GM20000 (cell line): ENCODE data around the gene TAS2R43.
"Not testable (repeated sequence)": the region's sequence is repeated elsewhere in the genome, so short reads cannot be mapped to it uniquely, and the experiment has no call there.

Experiments used
- DNase-seq: peaks from one replicate; pipeline ENCODE4 v3.0.0; 2012; ENCODE audit warnings: low spot score
- CTCF ChIP-seq: IDR thresholded peaks from 2 replicates; pipeline ENCODE4 v1.5.1; 2012; ENCODE audit warnings: mild to moderate bottlenecking, control low read depth; ENCODE audit errors: extremely low read depth, missing control alignments

TAS2R43 gene

GRCh38 chr12:11092128-11092527 is at the start of gene TAS2R43:
Gene TAS2R43 (minus strand): TSS chr12:11092313. CDS start chr12:11092229, 84 bp downstream.
- DNase-seq, result no peak
- no peak for TF ChIP-seq CTCF

GRCh38 chr12:11136075-11136474 is 44.0 kb upstream of the TAS2R43 start:
- no peak for DNase-seq
- TF ChIP-seq CTCF, result no peak

- DNase-seq, result no peak
- no peak for TF ChIP-seq CTCF
These were observed 42.2 kb upstream of the TAS2R43 start, which contains the start of gene TAS2R30 for GRCh38 chr12:11134305-11134704. Gene TAS2R30 (minus strand): TSS chr12:11134644. CDS start chr12:11134244, 400 bp downstream.

GRCh38 chr12:11133816-11134215 is 41.7 kb upstream of the TAS2R43 start:
- DNase-seq, result no peak
- no peak for TF ChIP-seq CTCF

GRCh38 chr12:11133162-11133561 is 41.0 kb upstream of the TAS2R43 start:
- TF ChIP-seq CTCF, result no peak
- DNase-seq, result no peak

GRCh38 chr12:11130999-11131398 is 38.9 kb upstream of the TAS2R43 start:
- no peak for TF ChIP-seq CTCF
- DNase-seq, result no peak

GRCh38 chr12:11130382-11130781 is 38.3 kb upstream of the TAS2R43 start:
- DNase-seq, result no peak
- TF ChIP-seq CTCF, result no peak

- DNase-seq, result not testable (repeated sequence)
These were observed 22.0 kb upstream of the TAS2R43 start for GRCh38 chr12:11114130-11114529.

- DNase-seq, result not testable (repeated sequence)
These were observed 19.1 kb upstream of the TAS2R43 start for GRCh38 chr12:11111213-11111612.
